SK-N-MC (cell line): ENCODE measurements around the gene FBXW7.

Experiments used
- EZH2 ChIP-seq: fragments of 200-600 bp; sonication (generic); IDR thresholded peaks from one replicate; pipeline ENCODE4 v1.6.1; 2017; ENCODE audit warnings: antibody characterized with exemption
- POLR2AphosphoS5 ChIP-seq: IDR thresholded peaks from 2 replicates; pipeline ENCODE4 v1.6.1; 2012; ENCODE audit warnings: mild to moderate bottlenecking, low read depth, low read length, borderline replicate concordance

- TF ChIP-seq EZH2 (no peak), POLR2AphosphoS5 (no peak)
Observed at GRCh38 chr4:152494020-152494419, 41.9 kb downstream of the FBXW7 start.
